ENCODE data around the gene STXBP5.

The STXBP5 gene

DNA sequence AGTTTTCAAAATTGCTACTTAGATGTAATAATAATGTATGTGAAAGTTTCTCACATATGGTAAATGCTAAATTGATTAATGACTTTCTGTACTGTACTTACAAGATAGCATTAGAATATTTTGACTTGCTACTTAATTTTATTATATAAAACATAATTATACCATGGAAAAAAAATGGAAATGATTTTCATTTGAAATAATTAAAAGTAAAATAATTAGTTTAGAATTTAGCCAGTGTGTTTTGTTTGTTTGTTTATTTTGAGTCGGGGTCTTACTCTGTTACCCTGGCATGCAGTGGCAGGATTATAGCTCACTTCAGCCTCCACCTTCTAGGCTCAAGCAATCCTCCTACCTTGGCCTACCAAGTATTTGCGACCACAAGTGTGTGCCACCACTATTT, 7.1 kb downstream of the STXBP5 start:
- DNase-seq (ENCODE audit: low read depth in 2 of 2), result no peak

DNA sequence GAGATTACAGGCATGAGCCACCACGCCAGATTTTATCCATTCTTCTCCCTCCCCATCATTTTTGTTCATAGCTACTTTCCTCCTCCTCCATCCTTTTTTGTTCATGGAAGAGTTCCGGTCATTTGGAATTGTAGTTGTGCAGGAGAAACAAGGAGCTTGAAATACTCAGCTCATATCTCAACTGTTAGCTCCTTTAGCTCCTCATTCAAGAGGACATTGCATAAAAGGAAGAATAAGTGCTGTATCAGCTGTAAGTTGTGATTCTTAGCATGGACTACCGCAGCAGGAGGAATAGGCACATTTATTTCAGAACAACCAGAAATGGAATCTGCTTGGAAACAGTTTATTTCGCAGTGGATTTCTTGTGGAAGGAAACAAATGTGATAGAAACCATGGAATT, 7.6 kb downstream of the STXBP5 start:
- no peak for DNase-seq (ENCODE audit: low read depth in 2 of 2)

DNA sequence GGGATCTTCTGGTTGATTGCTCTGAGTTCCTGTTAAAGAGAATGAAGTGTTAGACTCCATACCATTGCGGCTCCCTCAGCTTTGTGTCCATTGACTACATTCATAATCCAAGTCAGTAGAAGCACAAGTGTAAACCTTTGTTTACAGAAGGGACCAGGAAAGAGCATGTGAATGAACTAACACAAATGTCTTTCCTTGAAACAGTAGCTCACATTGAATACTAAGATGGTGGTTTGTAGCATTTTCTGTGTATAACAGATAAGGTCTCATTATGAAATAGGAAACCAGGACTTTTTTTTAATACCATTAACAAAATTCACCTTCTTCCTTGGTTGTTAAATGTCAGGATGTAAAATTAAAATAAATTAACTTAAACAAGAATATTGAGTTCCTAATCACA, 8.4 kb downstream of the STXBP5 start:
- no peak for DNase-seq (ENCODE audit: low read depth in 2 of 2)

DNA sequence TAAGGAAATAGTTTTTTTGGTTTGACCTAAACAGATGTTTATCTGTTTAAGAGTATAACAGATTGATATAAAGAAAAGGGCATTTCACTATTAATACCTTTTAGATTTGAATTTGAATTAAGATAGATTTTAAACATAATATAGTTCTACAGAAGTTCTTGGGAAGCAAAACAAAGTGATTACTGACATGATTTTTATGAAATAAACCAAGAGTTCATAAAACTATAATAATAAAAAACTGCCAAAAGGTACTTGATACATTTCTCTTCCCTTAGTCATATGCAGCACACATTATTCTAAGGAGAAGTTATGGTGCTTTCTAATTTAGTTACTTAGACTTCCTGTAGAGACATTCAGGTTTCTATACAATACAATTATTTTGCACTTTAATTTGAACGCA, 9.6 kb downstream of the STXBP5 start:
- no peak for DNase-seq (ENCODE audit: low read depth in 2 of 2)

DNA sequence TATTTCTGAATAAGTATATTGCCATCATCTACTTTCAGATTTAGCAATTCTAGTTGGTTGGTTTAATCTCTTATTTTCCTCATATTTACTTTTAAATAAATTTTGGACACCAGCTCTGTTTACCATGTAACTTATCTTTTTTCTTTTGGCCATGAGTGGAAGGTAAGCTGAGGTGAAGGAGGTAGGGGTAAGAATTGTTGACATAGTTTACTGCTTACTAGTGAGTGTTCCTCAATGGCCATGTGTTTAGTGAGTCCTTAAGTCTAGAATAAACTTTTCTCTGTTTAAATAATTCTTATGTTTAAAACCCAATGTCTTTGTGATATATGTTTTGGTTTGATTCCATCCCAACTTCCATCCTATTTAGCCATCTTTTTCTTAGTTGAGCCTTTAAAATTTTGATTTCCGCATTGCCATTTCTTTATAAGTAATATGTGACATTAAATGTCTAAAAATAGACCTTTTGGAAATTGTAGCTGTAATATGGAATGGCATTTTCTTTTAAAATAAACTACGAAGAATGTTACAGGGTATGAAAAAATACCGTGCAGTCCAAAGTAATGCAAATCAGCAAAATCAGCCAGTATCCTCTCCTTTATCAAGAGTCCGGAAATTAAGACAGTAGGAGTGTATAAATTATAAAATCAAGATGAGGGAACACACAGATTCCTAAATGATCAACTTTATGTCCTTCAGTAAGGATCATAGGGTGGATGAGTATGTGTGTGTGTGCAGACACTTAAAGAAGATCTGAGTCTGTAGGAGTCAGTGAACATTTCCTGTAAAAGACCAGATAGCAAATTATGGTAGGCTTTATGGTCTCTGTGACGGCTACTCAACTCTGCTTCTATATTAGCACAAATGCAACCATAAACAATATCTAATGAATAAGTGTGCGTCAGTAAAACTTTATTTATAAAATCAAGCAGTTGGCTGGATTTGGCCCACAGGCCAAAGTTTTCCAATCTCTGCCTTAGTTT, 10.3 kb downstream of the STXBP5 start:
- no peak for DNase-seq (ENCODE audit: low read depth in 2 of 2)

DNA sequence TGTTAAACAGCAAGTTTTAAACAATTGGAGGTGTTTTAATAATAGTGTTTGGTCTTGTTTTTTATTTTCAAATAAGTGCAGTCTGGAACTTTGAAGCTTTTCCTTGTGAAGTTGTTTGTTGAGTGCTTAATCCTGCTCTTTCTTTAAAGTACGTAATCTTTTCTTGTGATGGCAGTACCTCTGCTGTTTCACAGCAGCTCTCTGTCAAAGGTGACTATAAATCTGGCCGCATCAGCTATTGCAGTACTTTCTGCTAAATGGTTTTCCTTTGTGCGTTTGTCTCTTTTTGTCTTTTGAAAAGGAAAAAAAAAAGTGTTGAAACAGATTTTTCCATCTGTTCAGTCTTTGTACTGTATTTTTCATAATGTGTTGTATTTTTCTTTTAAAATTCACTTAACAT, 12.7 kb downstream of the STXBP5 start:
- DNase-seq (ENCODE audit: low read depth in 2 of 2), result no peak

DNA sequence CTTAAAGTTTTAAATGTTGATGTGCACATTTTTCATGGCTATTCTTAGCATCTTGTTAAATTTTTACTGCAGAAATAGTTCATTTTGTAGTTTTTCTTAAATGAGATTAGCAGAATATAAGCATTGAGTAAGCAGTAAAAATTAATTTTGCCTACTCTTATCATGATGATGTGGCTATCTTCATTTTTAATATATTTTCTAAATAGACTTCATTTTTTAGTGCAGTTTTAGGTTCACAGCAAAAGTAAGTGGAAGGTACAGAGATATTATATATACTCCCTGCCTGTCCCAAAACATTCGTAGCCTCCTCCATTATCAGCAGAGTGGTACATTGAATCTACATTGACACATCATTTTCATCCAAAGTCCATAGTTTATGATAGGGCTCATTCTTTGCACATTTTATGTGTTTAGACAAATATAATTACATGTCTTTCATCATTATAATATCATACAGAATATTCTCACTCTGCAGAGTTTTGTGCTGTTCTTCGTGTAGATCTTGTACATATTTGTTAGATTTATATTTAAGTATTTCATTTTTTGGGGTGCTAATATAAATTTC, 13.7 kb downstream of the STXBP5 start:
- no peak for DNase-seq (ENCODE audit: low read depth in 2 of 2)

DNA sequence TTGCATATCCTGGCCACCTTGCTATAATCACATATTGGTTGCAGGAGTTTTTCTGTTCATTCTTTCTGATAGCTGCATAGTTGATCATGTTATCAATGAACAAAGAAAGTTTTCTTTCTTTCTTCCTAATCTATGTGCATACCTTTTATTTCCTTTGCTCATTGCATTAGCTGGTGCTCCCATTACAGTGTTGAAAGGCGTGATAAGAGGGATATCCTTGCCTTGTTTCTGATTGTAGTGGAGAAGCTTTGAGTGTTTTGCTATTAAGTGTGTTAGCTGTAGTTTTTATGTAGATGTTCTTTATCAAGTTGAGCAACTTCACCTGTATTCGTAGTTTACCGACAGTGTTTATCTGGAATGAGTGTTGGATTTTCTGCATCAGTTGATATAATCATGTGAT, 14.6 kb downstream of the STXBP5 start:
- no peak for DNase-seq (ENCODE audit: low read depth in 2 of 2)

DNA sequence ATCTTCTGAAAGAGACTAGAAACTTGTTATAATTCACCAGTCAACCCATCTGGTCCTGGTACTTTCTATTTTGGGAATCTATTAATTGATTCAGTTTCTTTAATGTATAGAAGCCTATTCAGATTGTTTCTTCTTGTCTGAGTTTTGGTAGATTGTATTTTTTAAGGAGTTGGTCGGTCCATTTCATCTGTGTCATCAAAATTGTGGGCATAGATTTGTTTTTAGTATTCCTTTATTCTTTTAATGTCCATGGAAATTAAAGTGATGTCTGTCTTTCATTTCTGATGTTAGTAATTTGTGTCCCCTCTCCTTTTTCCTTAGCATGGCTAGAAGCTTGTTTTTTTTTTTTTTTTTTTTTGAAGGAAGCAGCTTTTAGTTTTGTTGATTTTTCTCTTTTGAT, 15.2 kb downstream of the STXBP5 start:
- no peak for DNase-seq (ENCODE audit: low read depth in 2 of 2)

DNA sequence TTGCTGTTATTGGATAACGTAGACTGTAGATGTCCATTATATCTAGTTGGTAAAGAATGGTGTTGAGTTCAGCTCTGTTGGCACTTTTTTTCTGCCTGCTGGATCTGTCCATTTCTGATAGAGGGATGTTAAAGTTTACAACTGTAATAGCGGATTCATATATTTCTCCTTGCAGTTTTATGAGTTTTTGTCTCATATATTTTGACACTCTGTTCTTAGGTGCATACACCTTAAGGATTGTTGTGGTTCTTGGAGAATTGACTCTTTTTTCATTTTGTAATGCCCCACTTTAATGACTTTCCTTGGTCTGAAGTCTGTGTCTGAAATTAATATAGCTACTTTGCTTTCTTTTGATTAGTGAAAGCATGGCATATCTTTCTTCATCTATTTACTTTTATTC, 16.1 kb downstream of the STXBP5 start:
- DNase-seq (ENCODE audit: low read depth in 2 of 2), result no peak

DNA sequence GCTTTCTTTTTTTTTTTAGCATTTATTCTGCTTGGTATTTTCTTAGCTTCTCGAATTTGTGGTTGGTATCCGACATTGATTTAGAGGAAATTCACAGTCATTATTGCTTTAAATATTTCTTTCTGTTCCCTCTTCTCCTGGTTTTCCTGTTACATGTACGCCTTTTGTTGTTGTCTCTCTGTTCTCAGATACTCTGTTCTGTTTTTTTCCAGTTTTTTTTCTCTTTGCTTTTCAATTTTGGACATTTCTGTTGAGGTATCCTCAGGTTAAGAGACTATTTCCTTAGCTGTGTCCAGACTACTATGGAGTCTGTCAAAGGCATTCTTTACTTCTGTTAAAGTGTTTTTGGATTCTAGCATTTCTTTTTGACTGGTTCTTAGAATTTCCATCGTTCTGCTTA, 17.5 kb downstream of the STXBP5 start:
- no peak for DNase-seq (ENCODE audit: low read depth in 2 of 2)

DNA sequence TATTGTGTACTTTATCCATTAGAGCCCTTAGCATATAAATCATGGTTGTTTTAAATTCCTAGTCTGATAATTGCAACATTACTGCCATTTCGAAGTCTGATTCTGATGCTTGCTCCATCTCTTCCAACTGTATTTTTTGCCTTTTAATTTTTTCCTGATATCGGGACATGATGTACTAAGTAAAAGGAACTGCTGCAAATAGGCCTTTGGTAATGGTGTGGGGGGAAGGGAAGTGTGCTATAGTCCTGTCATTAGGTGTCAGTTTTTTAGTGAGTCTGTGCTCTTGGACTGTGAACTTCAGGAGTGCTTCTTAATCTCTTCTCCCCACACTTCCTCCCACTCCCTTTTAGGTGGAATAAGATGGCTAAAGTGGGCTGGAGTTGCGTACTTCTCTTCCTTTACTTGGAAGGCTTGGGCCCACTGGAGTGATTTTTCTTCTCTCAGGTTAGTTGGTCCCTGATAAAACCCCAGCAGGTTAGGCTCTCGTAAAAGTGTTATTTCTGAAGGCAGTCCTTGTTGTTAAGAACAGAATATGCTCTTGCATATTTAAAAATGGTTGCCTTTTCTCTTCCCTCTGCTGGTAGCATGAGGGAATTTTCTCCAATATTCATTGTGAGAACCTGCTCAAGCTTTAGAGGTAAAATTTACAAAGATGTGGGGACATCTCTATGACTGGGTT, 18.1 kb downstream of the STXBP5 start:
- DNase-seq (ENCODE audit: low read depth in 2 of 2), result no peak

DNA sequence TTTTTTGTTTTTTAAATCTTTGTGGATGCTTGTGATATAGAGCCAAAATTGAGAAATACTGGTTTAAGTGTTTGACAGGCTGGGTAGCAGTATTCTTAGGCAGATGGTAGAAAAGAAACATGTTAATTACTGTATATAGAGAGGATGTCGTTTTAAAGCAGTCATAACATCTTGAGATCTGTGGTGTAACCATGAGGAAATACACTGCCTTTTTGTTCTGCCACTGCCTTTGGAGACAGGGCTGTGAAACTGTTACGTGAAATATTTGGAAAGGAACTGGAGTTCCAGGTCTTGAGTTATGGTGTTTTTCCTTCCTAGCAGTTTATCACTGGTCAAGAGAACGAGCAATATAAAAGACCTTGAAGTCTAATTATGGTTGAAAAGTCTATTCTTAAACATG, 19.5 kb downstream of the STXBP5 start:
- no peak for DNase-seq (ENCODE audit: low read depth in 2 of 2)

DNA sequence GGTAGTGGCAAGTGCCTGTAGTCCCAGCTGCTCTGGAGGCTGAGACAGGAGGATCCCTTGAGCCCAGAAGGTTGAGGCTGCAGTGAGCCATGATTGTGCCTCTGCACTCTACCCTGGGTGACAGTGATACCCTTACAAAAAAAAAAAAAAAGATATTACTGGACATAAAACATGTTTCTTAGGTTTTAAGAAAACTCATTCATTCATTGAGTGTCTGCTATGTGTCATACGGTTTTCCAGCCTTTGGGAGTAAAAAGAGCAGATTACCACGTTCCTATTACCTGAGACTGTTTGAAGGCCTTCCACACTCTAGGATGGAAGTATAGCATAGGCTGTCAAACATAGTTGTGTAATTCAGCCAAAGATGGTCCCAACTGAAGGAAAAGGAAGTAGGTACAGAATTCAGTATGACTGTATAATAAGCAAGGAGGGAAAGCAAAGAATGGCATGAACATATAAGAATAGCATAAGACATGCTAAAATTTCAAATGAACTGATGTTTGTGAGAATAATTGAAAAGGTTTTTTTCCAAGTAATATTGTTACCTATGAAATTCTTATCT, 22.0 kb downstream of the STXBP5 start:
- no peak for DNase-seq (ENCODE audit: low read depth in 2 of 2)

DNA sequence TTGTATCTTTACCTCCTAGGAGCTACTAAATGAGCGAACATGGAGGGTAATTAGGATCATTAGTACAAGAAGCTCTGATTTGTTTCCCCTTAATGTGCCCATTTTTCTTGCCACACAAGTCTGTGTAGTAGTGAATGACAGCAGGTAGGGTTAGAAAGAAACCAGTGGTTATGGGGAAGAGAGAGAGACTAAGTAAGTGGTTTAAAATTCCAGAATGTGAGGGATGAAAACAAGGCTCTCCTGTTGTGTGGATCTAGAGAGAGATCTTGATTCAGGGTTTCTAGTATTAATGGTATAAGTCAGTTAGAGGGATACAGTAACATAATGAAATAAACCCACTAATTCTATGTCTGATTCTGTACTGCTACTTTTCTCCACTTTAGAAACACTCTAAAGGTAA, 22.7 kb downstream of the STXBP5 start:
- no peak for DNase-seq (ENCODE audit: low read depth in 2 of 2)

DNA sequence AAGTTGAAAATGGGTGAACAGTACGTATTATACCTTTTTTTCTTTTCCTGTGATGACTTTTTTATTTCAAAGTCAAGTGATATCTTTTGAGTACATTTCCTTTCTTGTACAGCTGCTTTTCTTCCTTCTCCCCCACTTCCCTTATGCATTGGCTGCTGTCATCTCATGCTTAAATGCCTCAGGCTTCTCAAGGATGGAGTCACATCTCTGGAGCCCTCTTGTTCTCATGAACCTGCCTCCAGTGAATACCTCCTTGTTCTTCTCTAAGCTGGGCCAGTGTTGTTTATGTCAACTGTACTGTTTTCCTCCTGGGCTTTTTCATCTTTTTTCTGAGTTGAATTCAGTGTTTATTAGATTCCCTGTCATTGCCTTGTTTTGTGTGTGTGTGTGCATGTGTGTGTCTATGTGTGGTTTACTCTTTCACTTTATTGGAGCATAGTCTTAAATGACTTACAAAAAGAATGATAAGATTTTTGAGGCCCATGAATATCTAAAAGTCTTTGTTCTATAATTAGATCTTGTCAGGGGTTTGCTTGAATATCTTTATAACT, 23.6 kb downstream of the STXBP5 start:
- DNase-seq (ENCODE audit: low read depth in 2 of 2), result no peak

DNA sequence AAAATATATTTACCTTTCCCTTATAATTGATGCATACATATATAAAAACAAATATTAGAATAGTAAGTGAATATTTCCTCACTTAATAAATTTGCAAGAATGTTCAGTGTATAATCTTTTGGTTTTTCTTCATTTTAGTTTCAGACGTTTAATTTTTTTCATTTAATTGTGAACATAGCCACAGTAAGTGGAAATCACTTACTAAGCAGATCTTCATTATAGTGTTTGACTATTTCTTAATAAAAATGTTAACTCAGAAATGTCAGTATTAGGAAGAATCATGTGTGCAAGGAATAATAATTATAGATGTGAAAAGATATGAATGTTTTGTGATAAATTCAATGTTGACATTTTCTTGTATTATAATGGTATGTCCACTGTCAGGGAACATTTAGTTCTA, 27.4 kb downstream of the STXBP5 start:
- no peak for DNase-seq (ENCODE audit: low read depth in 2 of 2)

DNA sequence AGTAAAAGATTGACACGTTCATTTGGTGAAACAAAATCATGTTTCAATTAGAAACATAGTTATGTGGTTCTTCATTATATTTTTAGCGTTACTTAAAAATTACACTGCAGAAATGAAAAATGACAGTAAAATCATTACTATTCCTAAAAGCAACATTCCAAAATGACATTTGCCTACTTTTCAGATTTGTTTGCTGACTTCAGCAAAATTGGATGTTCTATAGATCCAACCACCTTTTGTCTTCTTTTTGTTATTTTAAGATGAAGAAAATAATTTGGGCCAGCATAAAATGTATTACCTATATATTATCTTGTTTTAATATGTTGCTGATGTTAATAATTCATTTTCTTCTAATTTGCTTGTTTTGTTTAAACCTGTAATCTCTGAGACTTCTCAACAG, 30.5 kb downstream of the STXBP5 start:
- no peak for DNase-seq (ENCODE audit: low read depth in 2 of 2)

DNA sequence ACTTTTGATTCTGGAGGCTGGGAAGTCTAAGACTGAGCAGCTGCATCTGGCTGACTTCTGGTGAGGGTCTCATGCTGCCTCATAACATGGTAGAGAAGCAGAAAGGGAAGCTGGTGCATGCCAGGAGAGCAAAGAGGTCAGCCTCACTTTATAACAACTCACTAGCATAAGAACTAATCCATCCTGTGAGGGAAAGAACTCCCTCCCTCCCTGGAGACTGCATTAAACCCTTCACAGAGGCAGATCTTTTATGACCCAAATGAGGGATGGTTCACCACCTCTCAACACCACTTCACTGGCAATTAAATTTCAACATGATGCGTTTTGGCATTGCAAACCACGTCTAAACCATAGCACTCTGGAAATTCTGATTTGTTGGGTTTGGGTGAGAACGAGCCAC, 33.9 kb downstream of the STXBP5 start:
- no peak for DNase-seq (ENCODE audit: low read depth in 2 of 2)

DNA sequence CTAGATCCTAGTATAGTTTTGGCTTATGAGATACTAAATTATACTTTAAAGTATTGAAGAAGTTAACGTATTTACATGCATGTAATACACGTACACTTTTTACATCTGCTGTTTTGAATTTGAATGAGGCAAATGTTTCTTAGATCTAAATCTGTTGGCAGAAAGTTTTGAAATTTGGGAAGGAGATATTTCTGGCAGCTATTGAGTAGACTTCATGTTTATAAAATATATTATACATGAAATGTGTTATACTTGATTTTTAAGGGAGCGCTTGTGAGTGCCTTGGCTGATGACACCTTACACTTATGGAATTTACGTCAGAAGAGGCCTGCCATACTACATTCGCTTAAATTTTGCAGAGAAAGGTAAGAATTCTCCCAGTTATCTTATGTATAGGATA, 34.7 kb downstream of the STXBP5 start:
- DNase-seq (ENCODE audit: low read depth in 2 of 2), result no peak

DNA sequence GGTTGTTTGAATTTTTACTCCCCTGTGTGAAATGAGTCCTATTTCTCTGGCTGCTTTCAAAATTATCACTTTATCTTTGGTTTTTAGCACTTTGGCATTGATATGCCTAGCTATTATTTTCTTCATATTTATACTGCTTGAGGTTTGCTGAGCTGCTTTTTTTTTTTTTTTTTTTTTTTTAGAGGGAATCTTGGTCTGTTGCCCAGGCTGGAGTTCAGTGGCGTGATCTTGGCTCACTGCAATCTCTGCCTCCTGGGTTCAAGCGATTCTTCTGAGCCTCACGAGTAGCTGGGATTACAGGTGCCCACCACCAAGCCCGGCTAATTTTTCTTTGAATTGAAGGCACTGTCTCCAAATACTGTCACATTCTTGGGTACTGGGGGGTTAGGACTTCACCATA, 40.6 kb downstream of the STXBP5 start:
- no peak for DNase-seq (ENCODE audit: low read depth in 2 of 2)

DNA sequence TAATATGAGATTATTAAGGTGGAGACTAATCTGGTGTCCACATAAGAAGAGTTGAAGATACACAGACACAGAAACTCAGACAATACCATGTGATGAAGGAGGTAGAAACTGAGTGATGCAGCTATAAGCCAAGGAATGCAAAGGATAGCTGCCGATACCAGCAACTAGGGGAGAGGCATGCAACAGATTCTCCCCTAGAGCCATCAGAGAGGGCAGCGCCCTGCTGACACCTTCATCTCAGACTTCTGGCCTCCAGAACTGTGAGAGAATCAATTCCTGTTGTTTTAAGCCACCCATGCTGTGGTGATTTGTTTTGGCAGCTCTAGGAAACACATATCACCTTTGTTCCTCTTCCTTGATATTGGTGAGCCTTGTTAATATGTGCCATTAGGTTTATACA, 41.5 kb downstream of the STXBP5 start:
- DNase-seq (ENCODE audit: low read depth in 2 of 2), result no peak

All from stimulated activated CD8-positive, alpha-beta memory T cell treated with anti-CD3 and anti-CD28 coated beads, Interleukin-15, amount 100 ng/mL, for 48 hours (primary cell).